Tibial nerve (tissue), 4 donors: Measurements from ENCODE around the gene PNKP.

Source experiments
- CTCF ChIP-seq, 5 experiments: fragments of 200-600 bp in 3 of 5; fragments of 450-650 bp in 2 of 5; sonication (generic) in 3 of 5; IDR thresholded peaks; one replicate each; pipeline ENCODE4 v1.5.1; 2016 to 2019; ENCODE audit warnings: antibody characterized with exemption in 5 of 5, mild to moderate bottlenecking in 3 of 5, moderate library complexity in 2 of 5
- EP300 ChIP-seq, 2 donors: sonication (generic); formaldehyde crosslinking; IDR thresholded peaks; one replicate each; pipeline ENCODE4 v1.6.1; 2017; ENCODE audit warnings: antibody characterized with exemption in 2 of 2, mild to moderate bottlenecking in 1 of 2
- POLR2A ChIP-seq, 2 donors: fragments of 450-650 bp; IDR thresholded peaks; one replicate each; pipeline ENCODE4 v1.6.1; 2017; ENCODE audit warnings: antibody characterized with exemption in 2 of 2, mild to moderate bottlenecking in 2 of 2, moderate library complexity in 2 of 2

- no peak for TF ChIP-seq CTCF (IDR thresholded peaks at IDR 0.05)
- no peak for TF ChIP-seq POLR2A (IDR thresholded peaks at IDR 0.05)
- no peak for TF ChIP-seq EP300 (IDR thresholded peaks at IDR 0.05)
These were observed 3.4 kb downstream of the PNKP start for GRCh38 chr19:49863935-49864320.
